NCI-H1436 treated with DMSO at 0.1 percent for 48 hours (cell line): ENCODE data around the gene ATP12A.
"Not testable (repeated sequence)": the region's sequence is repeated elsewhere in the genome, so short reads cannot be mapped to it uniquely, and the experiment has no call there.

Experiments
- DNase-seq: peaks from one replicate; lab custom pipeline; 2025; lab: John Stamatoyannopoulos, UW

ATP12A gene

GRCh38 chr13:24688950-24689349 is 8.7 kb downstream of the ATP12A start:
- DNase-seq, result no peak

GRCh38 chr13:24691381-24691780 is 11.2 kb downstream of the ATP12A start:
- DNase-seq, result no peak

GRCh38 chr13:24692561-24692960 is 12.4 kb downstream of the ATP12A start:
- DNase-seq, result no peak

DNA sequence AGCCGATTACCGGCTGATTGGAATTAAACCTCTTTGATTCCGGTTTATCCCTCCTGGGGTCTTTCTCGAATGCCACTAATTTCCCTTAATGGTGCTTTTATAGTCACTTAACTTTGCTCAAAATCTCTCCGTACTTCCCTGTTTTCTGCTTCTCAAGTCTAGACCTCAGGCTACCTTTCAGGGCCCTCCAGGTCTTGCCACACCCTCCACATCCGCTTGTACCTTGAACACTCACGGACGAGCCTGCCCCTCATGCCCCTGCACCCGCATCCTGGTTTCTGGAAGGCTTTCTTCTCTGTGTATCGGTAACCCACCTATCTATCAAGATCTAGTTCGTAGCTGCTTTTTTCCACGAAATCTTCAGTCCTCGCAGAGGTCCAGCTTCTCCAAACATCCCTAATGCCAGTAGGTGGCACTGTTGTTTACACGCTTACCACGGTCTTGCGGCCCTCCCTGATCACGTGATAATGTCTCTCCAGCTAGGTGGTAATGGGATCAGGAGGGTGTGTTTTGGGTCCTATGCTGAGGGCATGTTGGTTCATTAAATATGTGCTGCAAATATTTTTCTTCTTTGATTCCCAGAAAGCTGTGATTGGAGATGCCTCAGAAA is 13.8 kb downstream of the ATP12A start:
- DNase-seq, result peak; percentile 13

GRCh38 chr13:24694907-24695306 is 14.7 kb downstream of the ATP12A start:
- DNase-seq, result no peak

GRCh38 chr13:24698686-24699085 is 18.5 kb downstream of the ATP12A start:
- no peak for DNase-seq

GRCh38 chr13:24699541-24699940 is 19.3 kb downstream of the ATP12A start:
- no peak for DNase-seq

- DNase-seq, result no peak
Measured at GRCh38 chr13:24700539-24700938, 20.3 kb downstream of the ATP12A start.

DNA sequence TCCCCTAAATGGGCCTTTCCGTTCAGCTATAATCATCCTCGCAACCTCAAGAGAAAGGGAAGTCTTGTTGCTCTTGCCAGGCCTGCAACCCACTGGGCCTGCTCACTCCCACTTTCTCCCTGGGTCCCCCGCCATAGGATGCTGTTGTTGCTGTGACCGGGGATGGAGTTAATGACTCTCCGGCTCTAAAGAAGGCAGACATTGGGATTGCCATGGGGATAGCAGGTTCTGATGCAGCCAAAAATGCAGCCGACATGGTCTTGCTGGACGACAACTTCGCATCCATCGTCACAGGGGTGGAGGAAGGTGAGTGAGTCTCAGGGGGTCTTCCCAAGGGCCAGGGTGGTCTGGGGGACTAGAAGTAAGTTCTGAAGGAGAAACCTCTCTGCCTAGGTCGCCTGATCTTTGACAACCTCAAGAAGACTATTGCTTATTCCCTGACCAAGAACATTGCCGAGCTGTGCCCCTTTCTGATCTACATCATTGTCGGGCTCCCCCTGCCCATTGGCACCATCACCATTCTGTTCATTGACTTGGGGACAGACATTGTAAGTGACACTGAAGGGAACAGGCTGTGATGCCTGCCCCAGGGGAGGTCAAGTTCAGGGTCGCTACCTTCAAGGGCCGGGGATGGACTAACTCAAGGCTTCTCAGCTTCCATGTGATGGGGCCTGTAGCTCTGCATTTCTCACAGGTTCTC is 26.8 kb downstream of the ATP12A start:
- no peak for DNase-seq

DNA sequence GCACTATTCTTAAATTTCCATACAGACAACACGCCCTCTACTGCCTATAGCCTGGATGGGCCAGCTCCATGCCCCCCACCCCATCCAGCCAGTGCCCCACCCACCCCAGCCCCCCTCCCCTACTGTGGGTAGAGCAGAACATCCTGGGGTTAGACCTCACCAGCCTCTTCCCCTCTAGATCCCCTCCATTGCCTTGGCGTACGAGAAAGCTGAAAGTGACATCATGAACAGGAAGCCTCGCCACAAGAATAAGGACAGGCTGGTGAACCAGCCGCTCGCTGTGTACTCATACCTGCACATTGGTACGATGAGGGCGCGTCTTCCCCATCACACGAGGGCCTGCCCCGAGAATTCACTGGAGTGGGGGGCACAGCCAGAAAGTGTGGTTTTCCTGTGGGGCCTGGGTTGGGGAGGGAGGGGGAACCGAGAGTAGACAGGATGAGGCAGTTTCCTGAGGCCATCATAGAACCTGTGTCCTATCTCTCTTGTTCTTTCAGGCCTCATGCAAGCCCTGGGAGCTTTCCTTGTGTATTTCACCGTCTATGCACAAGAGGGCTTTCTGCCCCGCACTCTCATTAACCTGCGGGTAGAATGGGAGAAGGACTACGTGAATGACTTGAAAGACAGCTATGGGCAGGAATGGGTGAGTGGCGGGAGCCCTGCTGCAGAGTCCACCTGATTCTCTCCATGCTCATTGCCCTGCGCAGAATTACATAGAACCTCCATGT is 29.1 kb downstream of the ATP12A start:
- DNase-seq, result no peak

DNA sequence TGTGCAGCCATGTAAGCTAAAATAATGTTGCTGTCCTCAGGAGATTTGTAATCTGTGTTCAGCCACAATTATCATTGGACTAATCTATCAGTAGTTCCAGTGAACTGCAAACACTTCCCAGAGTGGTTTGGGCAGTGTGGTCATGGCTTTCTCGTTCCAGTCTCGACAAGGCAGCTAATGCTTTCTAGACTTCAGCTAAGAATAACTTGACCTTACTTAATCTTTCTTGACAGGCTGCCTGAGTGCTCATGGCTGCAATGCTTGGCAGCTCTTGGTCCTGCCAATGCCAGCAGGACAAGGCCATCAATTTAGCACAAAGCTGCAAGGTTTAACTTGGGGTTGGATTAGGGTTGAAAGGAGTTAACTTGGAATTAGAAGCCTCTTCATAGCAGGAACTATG is 32.8 kb downstream of the ATP12A start:
- no peak for DNase-seq

DNA sequence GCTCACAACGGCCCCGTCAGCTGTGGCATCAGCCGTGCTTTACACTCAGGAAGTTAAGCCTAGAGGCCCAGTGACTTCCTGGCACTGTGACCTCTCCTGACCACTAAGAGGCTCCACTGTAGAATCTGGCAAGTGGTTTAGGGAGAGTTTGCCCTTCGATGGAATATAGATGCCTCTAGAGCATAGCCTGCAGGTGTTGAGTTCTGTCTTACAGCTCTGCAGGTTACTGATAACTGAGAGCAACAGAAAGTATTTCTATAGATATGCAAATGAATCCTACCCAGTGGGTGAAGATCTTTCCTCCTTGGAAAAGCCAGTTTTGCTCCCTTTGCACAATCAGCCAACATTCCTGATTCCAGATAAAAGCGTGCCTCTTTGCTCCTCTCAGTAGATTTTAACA is 35.8 kb downstream of the ATP12A start:
- no peak for DNase-seq

DNA sequence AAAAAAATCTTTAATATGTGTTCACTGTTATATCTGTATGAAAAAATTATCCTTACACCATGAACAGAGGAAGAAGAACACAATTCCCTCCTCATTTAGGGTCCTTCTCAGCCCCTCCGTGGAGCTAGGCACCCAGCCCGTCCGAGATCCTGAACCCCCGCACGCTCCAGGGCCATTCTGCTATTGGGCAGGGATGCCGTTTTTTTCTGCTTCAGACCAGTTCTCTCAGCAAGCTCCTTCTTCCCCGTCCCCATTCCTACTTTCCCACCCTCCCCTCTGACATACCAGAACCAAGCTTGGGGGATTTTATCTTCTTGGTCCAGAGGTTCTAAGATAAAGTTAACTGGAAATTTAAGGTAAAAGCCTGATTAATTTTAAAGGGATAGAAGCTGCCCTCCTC is 36.2 kb downstream of the ATP12A start:
- DNase-seq, result no peak

DNA sequence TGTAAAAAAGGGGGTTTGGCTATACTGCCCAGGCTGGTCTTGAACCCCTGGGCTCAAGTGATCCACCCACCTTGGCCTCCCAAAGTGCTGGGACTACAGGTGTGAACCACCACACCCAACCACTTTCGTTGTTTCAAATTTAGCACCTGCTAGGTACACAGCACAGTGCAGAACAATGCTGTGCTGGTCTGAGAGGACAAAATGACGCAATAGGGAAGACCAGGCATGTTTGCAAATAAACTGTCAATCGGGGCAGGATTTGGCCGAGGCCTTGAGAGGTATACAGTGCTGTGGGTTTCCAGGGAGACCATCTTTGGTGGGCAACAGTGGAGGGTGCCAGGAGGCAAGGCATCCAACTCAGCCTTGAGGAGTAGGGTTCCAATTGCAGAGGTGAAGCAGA is 37.0 kb downstream of the ATP12A start:
- no peak for DNase-seq

DNA sequence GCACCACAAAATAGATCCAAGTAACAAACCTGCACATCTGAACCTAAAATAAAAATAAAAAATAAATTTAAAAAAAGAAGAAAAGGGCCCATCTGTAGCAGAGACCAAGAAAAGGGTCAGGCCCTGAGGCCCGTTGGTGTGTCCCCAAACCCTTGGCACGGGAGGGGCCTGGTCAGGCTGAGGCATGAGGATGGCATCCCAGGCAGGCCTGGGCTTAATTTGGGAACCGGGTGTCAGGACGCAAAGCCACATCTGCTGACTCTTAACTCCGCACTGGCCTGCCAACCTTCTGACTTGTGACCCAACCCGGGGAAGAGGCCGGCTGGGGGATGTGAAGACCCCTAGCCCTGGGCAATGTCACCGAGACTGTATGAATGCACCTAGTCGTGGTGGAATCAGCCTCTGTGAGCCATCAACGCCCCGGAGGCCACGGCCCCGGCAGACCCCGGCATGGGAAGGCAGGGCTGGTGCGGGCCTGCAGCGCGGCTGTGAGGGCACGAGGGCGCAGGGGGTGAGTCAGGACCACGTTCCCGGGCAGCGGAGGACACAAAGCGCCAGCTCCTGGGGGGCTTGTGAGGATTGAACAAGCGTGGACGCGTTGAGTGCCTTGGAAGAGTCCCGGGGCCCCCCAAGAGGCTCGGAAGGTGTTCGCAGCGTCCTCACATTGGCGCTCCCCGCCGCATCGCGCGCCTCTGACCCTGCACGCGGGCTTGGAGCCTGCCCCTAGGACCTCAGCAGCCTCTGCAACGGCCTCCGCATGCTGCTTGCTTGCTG is 38.2 kb downstream of the ATP12A start:
- DNase-seq, result no peak

DNA sequence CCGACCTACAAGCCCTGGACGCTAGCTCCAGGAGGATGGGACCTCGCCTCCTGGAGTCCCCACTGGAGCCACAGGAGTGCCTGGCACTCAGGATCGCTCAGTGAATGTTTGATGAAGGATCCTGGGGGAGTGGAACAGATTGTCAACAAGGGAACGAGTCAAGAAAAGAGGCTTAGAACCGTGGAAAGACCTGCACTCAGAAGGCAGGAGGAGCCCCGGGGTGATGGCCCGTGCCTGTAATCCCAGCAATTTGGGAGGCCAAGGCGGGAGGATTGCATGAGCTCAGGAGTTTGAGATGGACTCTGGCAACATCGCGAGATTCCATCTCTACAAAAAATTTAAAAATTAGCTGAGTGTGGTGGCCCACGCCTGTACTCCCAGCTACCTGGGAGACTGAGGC is 38.9 kb downstream of the ATP12A start:
- no peak for DNase-seq

GRCh38 chr13:24723206-24723605 is 43.0 kb downstream of the ATP12A start:
- no peak for DNase-seq

- no peak for DNase-seq
Measured at GRCh38 chr13:24724714-24725113, 44.5 kb downstream of the ATP12A start.

DNA sequence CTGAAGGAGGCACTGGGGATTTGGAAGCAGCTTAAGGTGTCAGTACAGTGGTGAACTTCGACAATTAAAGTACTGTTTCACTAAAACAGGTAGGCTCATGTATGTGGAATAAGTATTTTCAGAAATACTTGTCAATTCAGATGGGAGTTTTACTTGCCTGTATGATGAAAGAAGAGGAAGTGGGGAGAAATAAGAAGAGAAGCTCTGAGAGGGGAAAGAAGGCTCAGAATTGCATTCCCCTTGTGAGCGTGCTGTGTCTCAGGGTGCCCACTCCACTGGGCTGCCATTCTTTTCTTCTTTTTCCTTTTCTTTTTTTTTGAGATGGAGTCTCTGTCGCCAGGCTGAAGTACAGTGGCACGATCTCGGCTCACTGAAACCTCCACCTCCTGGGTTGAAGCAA is 45.2 kb downstream of the ATP12A start:
- no peak for DNase-seq

DNA sequence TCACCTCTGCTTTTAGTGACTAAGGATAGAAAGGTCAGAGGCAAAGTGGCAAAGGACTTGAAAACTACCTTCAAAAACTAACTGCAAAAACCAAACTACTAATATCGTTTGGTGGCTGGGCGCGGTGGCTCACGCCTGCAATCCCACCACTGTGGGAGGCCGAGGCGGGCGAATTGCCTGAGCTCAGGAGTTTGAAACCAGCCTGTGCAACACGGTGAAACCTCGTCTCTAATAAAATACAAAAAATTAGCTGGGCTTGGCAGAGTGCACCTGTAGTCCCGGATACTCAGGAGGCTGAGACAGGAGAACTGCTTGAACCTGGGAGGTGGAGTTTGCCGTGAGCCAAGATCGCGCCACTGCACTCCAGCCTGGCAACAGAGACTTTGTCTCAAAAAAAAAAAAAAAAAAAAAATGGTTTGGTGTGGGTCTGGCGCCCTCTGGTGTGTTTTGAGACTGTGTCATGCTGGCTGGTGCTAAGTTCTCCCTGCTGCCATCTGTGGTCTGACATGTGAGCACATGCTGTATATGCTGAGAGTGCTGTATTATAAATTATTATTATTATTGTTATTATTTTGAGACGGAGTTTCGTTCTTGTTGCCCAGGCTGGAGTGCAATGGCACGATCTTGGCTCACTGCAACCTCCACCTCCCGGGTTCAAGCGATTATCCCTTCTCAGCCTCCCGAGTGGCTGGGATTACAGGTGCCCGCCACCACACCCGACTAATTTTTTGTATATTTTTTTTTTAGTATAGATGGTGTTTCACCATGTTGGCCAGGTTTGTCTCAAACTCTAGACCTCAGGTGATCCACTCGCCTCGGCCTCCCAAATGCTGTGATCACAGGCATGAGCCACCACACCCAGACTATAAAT is 47.8 kb downstream of the ATP12A start:
- DNase-seq, result peak; percentile 28

DNA sequence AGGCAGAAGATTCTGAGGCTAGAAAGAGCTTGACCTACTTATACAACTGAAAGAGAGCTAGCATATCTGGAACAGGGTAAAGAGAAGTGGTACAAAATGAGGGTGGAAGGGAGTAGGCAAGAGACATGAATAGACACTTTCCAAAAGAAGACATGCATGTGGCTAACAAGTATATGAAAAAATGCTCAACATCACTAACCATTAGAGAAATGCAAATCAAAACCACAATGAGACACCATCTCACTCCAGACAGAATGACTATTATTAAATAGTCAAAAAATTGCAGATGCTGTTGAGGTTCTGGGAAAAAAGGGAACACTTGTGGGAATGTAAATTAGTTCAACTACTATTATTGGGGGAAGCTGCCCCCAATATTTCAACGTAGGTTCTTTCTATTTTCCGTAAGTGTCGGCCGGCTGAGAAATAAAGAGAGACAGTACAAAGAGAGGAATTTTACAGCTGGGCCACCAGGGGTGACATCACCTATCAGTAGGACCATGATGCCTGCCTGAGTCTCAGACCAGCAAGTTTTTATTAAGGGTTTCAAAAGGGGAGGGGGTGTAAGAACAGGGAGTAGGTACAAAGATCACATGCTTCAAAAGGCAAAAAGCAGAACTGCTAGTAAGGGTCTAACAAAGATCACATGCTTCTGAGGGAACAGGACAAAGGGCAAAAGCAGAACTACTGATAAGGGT is 50.8 kb downstream of the ATP12A start:
- not testable (repeated sequence) for DNase-seq
